Measurements from ENCODE around the gene FIZ1. TPM values are rescaled to one million over a fixed set of nuclear protein-coding genes. Genes with fewer than 3 reads are reported as not detected.
A peak's percentile ranks its signal among the peaks of the same experiment; 100 is the strongest.

The FIZ1 gene
- total RNA-seq (2014; rRNA removed; shearing (Covaris generic)), result 2.2 and 4.1 TPM in 2 replicates

GRCh38 chr19:55599468-55599841 lies at the start of gene FIZ1:
Gene FIZ1 (minus strand): TSS chr19:55599517. CDS start chr19:55597865, 1,652 bp downstream.
- peak; percentile 99 for DNase-seq (ENCODE audit: low read depth)

GRCh38 chr19:55648585-55649267 lies 49.4 kb upstream of the FIZ1 start:
- no peak for DNase-seq (ENCODE audit: low read depth)

GRCh38 chr19:55647732-55648584 lies 48.6 kb upstream of the FIZ1 start, which contains the start of gene CCDC106:
Gene CCDC106 (plus strand): TSS chr19:55648212. CDS start chr19:55649047, 835 bp downstream.
- peak; percentile 83 for DNase-seq (ENCODE audit: low read depth)

- no peak for DNase-seq (ENCODE audit: low read depth)
These were observed 47.8 kb upstream of the FIZ1 start for GRCh38 chr19:55646889-55647731.

GRCh38 chr19:55645512-55645881 lies 46.2 kb upstream of the FIZ1 start:
- no peak for DNase-seq (ENCODE audit: low read depth)

- DNase-seq (ENCODE audit: low read depth), result no peak
These were observed 45.7 kb upstream of the FIZ1 start for GRCh38 chr19:55644842-55645511.

GRCh38 chr19:55644191-55644833 lies 45.0 kb upstream of the FIZ1 start:
- no peak for DNase-seq (ENCODE audit: low read depth)

GRCh38 chr19:55643887-55644176 lies 44.5 kb upstream of the FIZ1 start:
- no peak for DNase-seq (ENCODE audit: low read depth)

- peak; percentile 82 for DNase-seq (ENCODE audit: low read depth)
These were observed 43.9 kb upstream of the FIZ1 start, which contains the start of gene ZNF581 for GRCh38 chr19:55643003-55643886. Gene ZNF581 (plus strand): TSS chr19:55643649. CDS start chr19:55644572, 923 bp downstream.

GRCh38 chr19:55642153-55643002 lies 43.1 kb upstream of the FIZ1 start:
- peak; percentile 48 for DNase-seq (ENCODE audit: low read depth)

GRCh38 chr19:55641426-55642152 lies 42.3 kb upstream of the FIZ1 start:
- no peak for DNase-seq (ENCODE audit: low read depth)

GRCh38 chr19:55640577-55641425 lies 41.5 kb upstream of the FIZ1 start, which contains the start of gene ZNF580:
Gene ZNF580 (plus strand): TSS chr19:55641002. CDS start chr19:55642509, 1,507 bp downstream.
- DNase-seq (ENCODE audit: low read depth), result peak; percentile 76

GRCh38 chr19:55640043-55640576 lies 40.8 kb upstream of the FIZ1 start:
- DNase-seq (ENCODE audit: low read depth), result no peak

GRCh38 chr19:55638864-55639359 lies 39.6 kb upstream of the FIZ1 start:
- peak; percentile 49 for DNase-seq (ENCODE audit: low read depth)

GRCh38 chr19:55637534-55637933 lies 38.2 kb upstream of the FIZ1 start:
- no peak for DNase-seq (ENCODE audit: low read depth)

- no peak for DNase-seq (ENCODE audit: low read depth)
These were observed 37.4 kb upstream of the FIZ1 start for GRCh38 chr19:55636723-55637122.

All from Daoy (cell line).